ENCODE results near the gene PHF20.

Gene PHF20

GRCh38 chr20:35767683-35768481, 3.9 kb upstream of the PHF20 start:
- no peak for TF ChIP-seq CTCF (conservative IDR thresholded peaks at IDR 0.05)
- H3K27ac ChIP-seq: no peak overlapping the region

DNA sequence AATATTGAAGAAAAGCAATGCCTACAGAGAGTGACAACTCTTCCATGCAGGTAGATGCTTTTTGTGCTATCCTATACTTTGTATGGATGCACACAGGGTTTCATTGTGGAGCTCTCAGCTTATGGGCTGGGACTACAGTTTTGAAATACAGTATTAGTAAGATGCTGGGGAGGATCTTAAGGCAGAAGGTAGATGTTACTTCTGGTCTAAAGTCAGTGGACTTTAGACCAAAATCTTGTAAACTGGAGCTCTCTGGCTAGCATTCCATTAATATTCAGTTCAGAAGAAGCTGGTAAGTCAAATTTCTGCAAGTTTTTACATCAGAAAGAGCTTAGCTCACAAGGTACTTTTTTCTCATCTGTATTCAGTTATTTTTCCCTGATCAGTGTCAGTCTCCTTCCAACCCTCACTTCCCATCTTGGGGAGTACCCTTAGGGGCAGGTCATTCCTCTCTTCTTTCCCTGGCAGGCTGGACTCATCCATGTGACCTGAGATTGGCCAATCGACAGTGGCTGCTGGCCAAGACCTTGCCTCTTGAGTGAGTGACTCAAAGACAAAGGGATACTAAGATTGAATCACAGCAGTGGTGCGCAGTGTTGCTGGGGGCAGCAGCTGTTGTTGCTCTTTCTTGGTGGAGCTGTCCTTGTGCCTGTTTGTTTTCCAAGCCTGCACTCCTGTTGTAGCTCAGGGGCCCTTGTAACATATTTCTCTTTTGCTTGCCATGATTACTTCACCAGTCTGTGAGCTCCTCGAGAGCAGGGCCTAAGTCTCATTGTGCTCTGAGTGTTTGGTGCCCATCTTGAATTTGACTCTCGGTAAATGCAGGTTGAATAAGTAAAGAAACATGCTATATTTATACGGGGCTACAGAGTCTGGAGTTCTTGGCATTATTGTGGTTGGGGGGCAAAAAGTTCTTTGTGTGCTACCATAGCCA, 2.8 kb upstream of the PHF20 start:
- TF ChIP-seq CTCF (conservative IDR thresholded peaks at IDR 0.05): no peak
- H3K27ac ChIP-seq: no peak overlapping the region

DNA sequence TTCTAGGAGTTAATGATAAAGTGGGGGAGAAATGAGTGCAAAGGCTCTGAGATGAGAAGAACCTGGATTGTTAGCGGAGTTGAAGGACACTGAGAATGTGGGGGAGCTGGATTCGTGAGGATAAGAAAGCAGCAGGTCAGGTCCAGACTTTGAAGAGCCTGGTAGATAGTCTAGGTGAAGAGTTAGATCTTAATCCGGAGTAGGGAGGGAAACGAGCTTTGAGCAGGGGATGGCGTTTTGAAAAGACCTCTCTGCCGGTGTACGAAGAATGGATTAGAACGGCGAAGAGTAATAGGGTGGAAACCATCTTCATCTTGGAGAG, 487 bp upstream of the PHF20 start:
- no peak for TF ChIP-seq CTCF (conservative IDR thresholded peaks at IDR 0.05)

DNA sequence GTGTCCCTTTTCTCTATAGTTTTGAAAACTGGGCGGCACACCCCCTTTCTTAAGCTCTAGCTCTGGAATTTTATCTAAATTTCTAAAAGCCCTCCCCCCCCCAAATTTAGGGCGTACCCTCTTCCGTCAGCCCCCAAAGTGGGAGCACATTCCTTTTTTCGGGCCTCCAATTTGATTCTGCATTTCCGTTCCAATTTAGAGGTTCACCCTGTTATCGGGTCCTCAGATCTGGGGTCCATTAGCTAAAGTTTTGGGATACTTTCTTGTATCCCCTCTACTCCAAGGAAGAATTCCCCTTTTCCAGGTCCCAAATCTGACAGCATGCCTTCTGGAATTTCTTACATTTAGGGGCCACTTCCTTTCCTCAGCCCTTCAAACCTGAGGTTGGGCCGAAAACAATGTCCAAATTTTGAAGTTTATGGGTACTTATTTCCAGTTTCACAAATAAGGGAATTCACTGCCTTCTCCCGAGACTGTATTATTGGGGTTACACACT, 796 bp downstream of the PHF20 start:
- H3K27ac ChIP-seq: peak overlapping the region; percentile 87
- no peak for TF ChIP-seq CTCF (conservative IDR thresholded peaks at IDR 0.05)

More for the DNA sequence above, 487 bp upstream of the PHF20 start:
- H3K27ac ChIP-seq: peak overlapping the region; percentile 87

DNA sequence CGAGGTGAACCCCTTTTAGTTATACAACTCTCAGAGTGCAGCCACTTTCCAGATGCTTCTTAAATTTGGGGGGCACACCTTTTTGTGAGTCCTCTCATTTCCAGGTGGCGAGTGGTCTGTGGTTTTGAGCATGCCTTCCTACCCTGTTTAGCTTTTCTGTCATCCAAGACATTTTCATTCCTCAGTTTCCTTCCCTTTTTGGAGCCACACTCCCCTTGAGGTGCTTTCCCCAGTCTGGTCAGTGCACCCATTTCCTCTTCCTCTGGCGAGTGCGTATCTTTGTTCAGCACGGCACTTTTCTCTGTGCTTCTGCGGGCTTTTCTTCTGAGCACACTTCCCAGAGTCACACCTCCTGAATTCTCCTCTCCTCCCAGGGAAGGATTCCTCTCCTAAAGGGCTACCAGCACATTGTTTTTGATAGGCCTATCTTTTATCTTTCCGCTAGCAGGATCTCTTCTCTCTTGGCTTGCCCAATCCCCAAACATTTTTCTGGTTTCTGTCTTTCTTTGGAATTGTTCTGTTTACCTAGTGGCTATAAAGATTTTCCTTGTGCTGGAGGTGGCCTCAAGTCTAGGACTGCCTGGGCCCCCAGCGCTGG, 1.4 kb downstream of the PHF20 start:
- H3K27ac ChIP-seq: peak overlapping the region; percentile 87
- TF ChIP-seq CTCF (conservative IDR thresholded peaks at IDR 0.05): no peak

GRCh38 chr20:35774391-35774790, 2.6 kb downstream of the PHF20 start:
- peak overlapping the region; percentile 87 for H3K27ac ChIP-seq
- TF ChIP-seq CTCF (conservative IDR thresholded peaks at IDR 0.05): no peak
